Erythroblast (primary cell): ENCODE measurements around the gene RPL10.

Source experiments
- GATA1 ChIP-seq: IDR thresholded peaks from 2 replicates; pipeline ENCODE4 v1.6.1; 2011; ENCODE audit warnings: low read depth, mild to moderate bottlenecking, control low read depth, low read length, moderate library complexity
- POLR2A ChIP-seq: IDR thresholded peaks from 2 replicates; pipeline ENCODE4 v1.6.1; 2011; ENCODE audit warnings: mild to moderate bottlenecking, low read length

DNA sequence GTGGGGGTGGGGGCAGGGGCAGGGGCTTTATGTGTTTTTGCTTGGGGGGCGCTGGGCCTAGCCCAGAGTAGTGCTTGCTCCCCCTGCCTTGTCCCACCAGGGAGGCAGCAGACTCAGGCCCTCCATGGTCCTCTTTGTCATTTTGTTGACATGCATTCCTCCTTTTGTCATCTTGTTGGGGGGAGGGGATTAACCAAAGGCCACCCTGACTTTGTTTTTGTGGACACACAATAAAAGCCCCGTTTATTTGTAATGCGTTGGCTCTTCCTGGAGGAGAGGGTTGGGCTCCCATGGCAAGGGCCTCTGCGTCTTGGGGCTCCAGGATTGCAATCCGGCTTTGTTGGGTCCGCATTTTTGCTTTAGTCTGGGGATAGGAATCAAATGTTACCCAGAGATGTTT lies 16.9 kb upstream of the RPL10 start:
- TF ChIP-seq POLR2A = no peak
- TF ChIP-seq GATA1 = no peak
